ENCODE data around the gene SLC13A4. TPM values are rescaled to one million over a fixed set of nuclear protein-coding genes. Genes with fewer than 3 reads are reported as not detected.
"Not testable (repeated sequence)": the region's sequence is repeated elsewhere in the genome, so short reads cannot be mapped to it uniquely, and the experiment has no call there.

SLC13A4 gene
- total RNA-seq = not detected in 2 replicates

GRCh38 chr7:135728136-135728669 lies at the start of gene SLC13A4:
SLC13A4 (minus strand) TSS chr7:135728186; CDS start chr7:135727496, 690 bp downstream.
- Mint-ChIP-seq H3K9me3 (no peaks in the 10 kb centered on the region), H3K27me3 (ENCODE audit: low read depth) (peaks cover 3% of the 10 kb centered on the region), H3K4me3 (ENCODE audit: low read depth) (no peak within 1 kb of the TSS), H3K36me3 (ENCODE audit: low read depth) (no peaks in the 10 kb centered on the region), H3K27ac (no peak within 1 kb of the TSS), H3K4me1 (ENCODE audit: low read depth) (no peaks in the 10 kb centered on the region)
- intact Hi-C loops (cut with micrococcal nuclease) = no loop called here
- no peak for DNase-seq (ENCODE audit: low spot score)

- H3K4me3 Mint-ChIP-seq (ENCODE audit: low read depth); H3K4me1 Mint-ChIP-seq (ENCODE audit: low read depth); DNase-seq (ENCODE audit: low spot score); H3K9me3 Mint-ChIP-seq; H3K27ac Mint-ChIP-seq; H3K27me3 Mint-ChIP-seq (ENCODE audit: low read depth); H3K36me3 Mint-ChIP-seq (ENCODE audit: low read depth); intact Hi-C loops (cut with micrococcal nuclease): not testable (repeated sequence)
These were observed 47.9 kb upstream of the SLC13A4 start for GRCh38 chr7:135775915-135776314.

GRCh38 chr7:135775230-135775629 lies 47.2 kb upstream of the SLC13A4 start:
- intact Hi-C loops (cut with micrococcal nuclease) = no loop called here
- DNase-seq (ENCODE audit: low spot score) = no peak
- no peak overlapping the region for H3K27ac Mint-ChIP-seq
- H3K4me3 Mint-ChIP-seq (ENCODE audit: low read depth) = no peak overlapping the region
- H3K9me3 Mint-ChIP-seq = no peaks in the 10 kb centered on the region
- H3K4me1 Mint-ChIP-seq (ENCODE audit: low read depth) = no peaks in the 10 kb centered on the region
- no peaks in the 10 kb centered on the region for H3K36me3 Mint-ChIP-seq (ENCODE audit: low read depth)
- H3K27me3 Mint-ChIP-seq (ENCODE audit: low read depth) = peaks cover 8% of the 10 kb centered on the region

- intact Hi-C loops (cut with micrococcal nuclease) = no loop called here
These were observed 46.3 kb upstream of the SLC13A4 start for GRCh38 chr7:135774284-135774683.

GRCh38 chr7:135773464-135773863 lies 45.5 kb upstream of the SLC13A4 start:
- Mint-ChIP-seq H3K4me3 (ENCODE audit: low read depth) (no peak overlapping the region), H3K9me3 (no peaks in the 10 kb centered on the region), H3K27ac (no peak overlapping the region), H3K4me1 (ENCODE audit: low read depth) (no peaks in the 10 kb centered on the region), H3K27me3 (ENCODE audit: low read depth) (peaks cover 3% of the 10 kb centered on the region), H3K36me3 (ENCODE audit: low read depth) (no peaks in the 10 kb centered on the region)
- intact Hi-C loops (cut with micrococcal nuclease) = no loop called here
- DNase-seq (ENCODE audit: low spot score) = no peak

More at GRCh38 chr7:135774284-135774683, 46.3 kb upstream of the SLC13A4 start:
- H3K27me3 Mint-ChIP-seq (ENCODE audit: low read depth) = peaks cover 8% of the 10 kb centered on the region
- no peak overlapping the region for H3K27ac Mint-ChIP-seq
- no peaks in the 10 kb centered on the region for H3K9me3 Mint-ChIP-seq
- no peak overlapping the region for H3K4me3 Mint-ChIP-seq (ENCODE audit: low read depth)
- DNase-seq (ENCODE audit: low spot score) = no peak
- no peaks in the 10 kb centered on the region for H3K36me3 Mint-ChIP-seq (ENCODE audit: low read depth)
- H3K4me1 Mint-ChIP-seq (ENCODE audit: low read depth) = no peaks in the 10 kb centered on the region

- Mint-ChIP-seq H3K27me3 (ENCODE audit: low read depth) (no peaks in the 10 kb centered on the region), H3K4me3 (ENCODE audit: low read depth) (no peak overlapping the region), H3K27ac (no peak overlapping the region), H3K4me1 (ENCODE audit: low read depth) (no peaks in the 10 kb centered on the region), H3K36me3 (ENCODE audit: low read depth) (no peaks in the 10 kb centered on the region), H3K9me3 (no peaks in the 10 kb centered on the region)
- intact Hi-C loops (cut with micrococcal nuclease) = no loop called here
- DNase-seq (ENCODE audit: low spot score) = no peak
These were observed 44.7 kb upstream of the SLC13A4 start for GRCh38 chr7:135772639-135773222.

- no peak overlapping the region for H3K27ac Mint-ChIP-seq
- H3K27me3 Mint-ChIP-seq (ENCODE audit: low read depth) = peaks cover 4% of the 10 kb centered on the region
- H3K36me3 Mint-ChIP-seq (ENCODE audit: low read depth) = no peaks in the 10 kb centered on the region
- no peaks in the 10 kb centered on the region for H3K4me1 Mint-ChIP-seq (ENCODE audit: low read depth)
- H3K9me3 Mint-ChIP-seq = no peaks in the 10 kb centered on the region
- no peak for DNase-seq (ENCODE audit: low spot score)
- intact Hi-C loops (cut with micrococcal nuclease) = no loop called here
- no peak overlapping the region for H3K4me3 Mint-ChIP-seq (ENCODE audit: low read depth)
These were observed 44.1 kb upstream of the SLC13A4 start for GRCh38 chr7:135771961-135772638.

GRCh38 chr7:135771051-135771450 lies 43.1 kb upstream of the SLC13A4 start:
- no peak overlapping the region for H3K27ac Mint-ChIP-seq
- H3K4me1 Mint-ChIP-seq (ENCODE audit: low read depth) = no peaks in the 10 kb centered on the region
- H3K9me3 Mint-ChIP-seq = no peaks in the 10 kb centered on the region
- intact Hi-C loops (cut with micrococcal nuclease) = no loop called here
- no peak overlapping the region for H3K4me3 Mint-ChIP-seq (ENCODE audit: low read depth)
- H3K36me3 Mint-ChIP-seq (ENCODE audit: low read depth) = no peaks in the 10 kb centered on the region
- no peak for DNase-seq (ENCODE audit: low spot score)
- H3K27me3 Mint-ChIP-seq (ENCODE audit: low read depth) = peaks cover 4% of the 10 kb centered on the region

- Mint-ChIP-seq H3K27me3 (ENCODE audit: low read depth) (peaks cover 9% of the 10 kb centered on the region), H3K4me3 (ENCODE audit: low read depth) (no peak overlapping the region), H3K9me3 (no peaks in the 10 kb centered on the region), H3K36me3 (ENCODE audit: low read depth) (no peaks in the 10 kb centered on the region), H3K4me1 (ENCODE audit: low read depth) (no peaks in the 10 kb centered on the region), H3K27ac (no peak overlapping the region)
- DNase-seq (ENCODE audit: low spot score) = no peak
- intact Hi-C loops (cut with micrococcal nuclease) = no loop called here
These were observed 42.2 kb upstream of the SLC13A4 start for GRCh38 chr7:135770139-135770710.

GRCh38 chr7:135769005-135769802 lies 41.2 kb upstream of the SLC13A4 start:
- intact Hi-C loops (cut with micrococcal nuclease) = no loop called here
- Mint-ChIP-seq H3K27me3 (ENCODE audit: low read depth) (peaks cover 9% of the 10 kb centered on the region), H3K36me3 (ENCODE audit: low read depth) (no peaks in the 10 kb centered on the region), H3K9me3 (no peaks in the 10 kb centered on the region), H3K27ac (no peak overlapping the region), H3K4me3 (ENCODE audit: low read depth) (no peak overlapping the region), H3K4me1 (ENCODE audit: low read depth) (no peaks in the 10 kb centered on the region)
- DNase-seq (ENCODE audit: low spot score) = no peak

GRCh38 chr7:135768467-135768866 lies 40.5 kb upstream of the SLC13A4 start:
- intact Hi-C loops (cut with micrococcal nuclease) = no loop called here
- H3K27me3 Mint-ChIP-seq (ENCODE audit: low read depth) = peaks cover 12% of the 10 kb centered on the region
- no peaks in the 10 kb centered on the region for H3K4me1 Mint-ChIP-seq (ENCODE audit: low read depth)
- no peaks in the 10 kb centered on the region for H3K9me3 Mint-ChIP-seq
- DNase-seq (ENCODE audit: low spot score) = no peak
- no peaks in the 10 kb centered on the region for H3K36me3 Mint-ChIP-seq (ENCODE audit: low read depth)
- H3K4me3 Mint-ChIP-seq (ENCODE audit: low read depth) = no peak overlapping the region
- no peak overlapping the region for H3K27ac Mint-ChIP-seq

- Mint-ChIP-seq H3K9me3 (no peaks in the 10 kb centered on the region), H3K27ac (no peak overlapping the region), H3K36me3 (ENCODE audit: low read depth) (no peaks in the 10 kb centered on the region), H3K27me3 (ENCODE audit: low read depth) (peaks cover 12% of the 10 kb centered on the region), H3K4me3 (ENCODE audit: low read depth) (no peak overlapping the region), H3K4me1 (ENCODE audit: low read depth) (no peaks in the 10 kb centered on the region)
- intact Hi-C loops (cut with micrococcal nuclease) = no loop called here
- DNase-seq (ENCODE audit: low spot score) = no peak
These were observed 40.1 kb upstream of the SLC13A4 start for GRCh38 chr7:135768064-135768463.
